WTC11 (cell line): Measurements from ENCODE around the gene MC2R.

Experiments
- TF ChIP-seq, protein P1 (sequence below): sonication (generic); formaldehyde crosslinking; IDR thresholded peaks from 2 replicates; pipeline ENCODE4 v1.8.1; 2023; ENCODE audit warnings: mild to moderate bottlenecking, missing genetic modification reagents
- TF ChIP-seq, protein P2 (sequence below): fragments of 200-600 bp; IDR thresholded peaks from 2 replicates; pipeline ENCODE4 v1.8.0; 2022; ENCODE audit warnings: antibody characterized with exemption

DNA sequence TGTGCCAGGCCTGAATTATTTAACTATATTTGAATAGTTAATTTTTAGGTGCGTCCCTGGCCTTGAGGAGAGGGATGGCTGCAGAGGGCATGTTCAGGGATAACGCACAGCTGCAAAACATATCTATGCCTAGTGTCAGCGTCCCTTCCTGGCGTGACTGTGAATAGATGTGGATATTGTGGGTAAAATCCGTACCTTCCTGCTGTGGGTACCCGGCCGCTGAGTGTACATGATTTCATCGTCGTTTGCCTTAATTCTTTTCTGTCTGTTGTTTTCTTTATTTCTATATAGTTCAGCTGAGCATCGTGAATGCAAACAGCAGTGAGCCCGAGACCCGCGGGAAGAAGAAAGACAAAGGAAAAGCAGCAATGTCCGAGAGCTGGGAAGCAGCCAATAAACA is 25.0 kb upstream of the MC2R start:
- TF ChIP-seq, protein P1, sequence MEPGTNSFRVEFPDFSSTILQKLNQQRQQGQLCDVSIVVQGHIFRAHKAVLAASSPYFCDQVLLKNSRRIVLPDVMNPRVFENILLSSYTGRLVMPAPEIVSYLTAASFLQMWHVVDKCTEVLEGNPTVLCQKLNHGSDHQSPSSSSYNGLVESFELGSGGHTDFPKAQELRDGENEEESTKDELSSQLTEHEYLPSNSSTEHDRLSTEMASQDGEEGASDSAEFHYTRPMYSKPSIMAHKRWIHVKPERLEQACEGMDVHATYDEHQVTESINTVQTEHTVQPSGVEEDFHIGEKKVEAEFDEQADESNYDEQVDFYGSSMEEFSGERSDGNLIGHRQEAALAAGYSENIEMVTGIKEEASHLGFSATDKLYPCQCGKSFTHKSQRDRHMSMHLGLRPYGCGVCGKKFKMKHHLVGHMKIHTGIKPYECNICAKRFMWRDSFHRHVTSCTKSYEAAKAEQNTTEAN: no peak
- TF ChIP-seq, protein P2, sequence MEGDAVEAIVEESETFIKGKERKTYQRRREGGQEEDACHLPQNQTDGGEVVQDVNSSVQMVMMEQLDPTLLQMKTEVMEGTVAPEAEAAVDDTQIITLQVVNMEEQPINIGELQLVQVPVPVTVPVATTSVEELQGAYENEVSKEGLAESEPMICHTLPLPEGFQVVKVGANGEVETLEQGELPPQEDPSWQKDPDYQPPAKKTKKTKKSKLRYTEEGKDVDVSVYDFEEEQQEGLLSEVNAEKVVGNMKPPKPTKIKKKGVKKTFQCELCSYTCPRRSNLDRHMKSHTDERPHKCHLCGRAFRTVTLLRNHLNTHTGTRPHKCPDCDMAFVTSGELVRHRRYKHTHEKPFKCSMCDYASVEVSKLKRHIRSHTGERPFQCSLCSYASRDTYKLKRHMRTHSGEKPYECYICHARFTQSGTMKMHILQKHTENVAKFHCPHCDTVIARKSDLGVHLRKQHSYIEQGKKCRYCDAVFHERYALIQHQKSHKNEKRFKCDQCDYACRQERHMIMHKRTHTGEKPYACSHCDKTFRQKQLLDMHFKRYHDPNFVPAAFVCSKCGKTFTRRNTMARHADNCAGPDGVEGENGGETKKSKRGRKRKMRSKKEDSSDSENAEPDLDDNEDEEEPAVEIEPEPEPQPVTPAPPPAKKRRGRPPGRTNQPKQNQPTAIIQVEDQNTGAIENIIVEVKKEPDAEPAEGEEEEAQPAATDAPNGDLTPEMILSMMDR: no peak
